Astrocyte (in vitro differentiated cells and primary cell): ENCODE results near the gene ZNF618. TPM values are rescaled to one million over a fixed set of nuclear protein-coding genes. Genes with fewer than 3 reads are reported as not detected.

Experiments
- DNase-seq: peaks from one replicate; pipeline ENCODE4 v3.0.0-alpha.2; 2010; ENCODE audit warnings: low read depth
- FAIRE-seq: peaks from 2 replicates; lab custom pipeline; 2011; peaks lifted over from hg19 to GRCh38; lab: Jason Lieb, UNC
- H2AFZ ChIP-seq: 2 replicates; pipeline ENCODE4 v1.6.0; 2012; ENCODE audit warnings: low read depth, low read length, inconsistent platforms
- H3K27ac ChIP-seq: 2 replicates; pipeline ENCODE4 v1.5.1; 2011; ENCODE audit warnings: low read depth, low read length, inconsistent platforms
- H3K27me3 ChIP-seq: 2 replicates; pipeline ENCODE4 v1.6.0; 2011; ENCODE audit warnings: low read length, inconsistent platforms; ENCODE audit not compliant: insufficient read depth
- H3K36me3 ChIP-seq: 2 replicates; pipeline ENCODE4 v1.5.1; 2011; ENCODE audit warnings: low read length, inconsistent platforms; ENCODE audit not compliant: insufficient read depth
- H3K4me1 ChIP-seq: 2 replicates; pipeline ENCODE4 v1.5.1; 2011; ENCODE audit warnings: low read length, inconsistent platforms; ENCODE audit not compliant: insufficient read depth
- H3K4me2 ChIP-seq: 2 replicates; pipeline ENCODE4 v1.6.0; 2012; ENCODE audit warnings: low read length, inconsistent platforms
- H3K4me3 ChIP-seq: 2 replicates; pipeline ENCODE4 v1.5.1; 2011; ENCODE audit warnings: low read depth, mild to moderate bottlenecking, low read length, inconsistent platforms; ENCODE audit not compliant: insufficient read depth
- H3K79me2 ChIP-seq: 2 replicates; pipeline ENCODE4 v1.6.0; 2012; ENCODE audit warnings: mild to moderate bottlenecking, low read length, inconsistent platforms; ENCODE audit not compliant: insufficient read depth
- H3K9ac ChIP-seq: 2 replicates; pipeline ENCODE4 v1.6.0; 2012; ENCODE audit warnings: mild to moderate bottlenecking, low read length, inconsistent platforms
- H3K9me3 ChIP-seq: 2 replicates; pipeline ENCODE4 v1.5.1; 2012; ENCODE audit warnings: low read depth, mild to moderate bottlenecking, low read length, inconsistent platforms; ENCODE audit not compliant: insufficient read depth
- H4K20me1 ChIP-seq: 2 replicates; pipeline ENCODE4 v1.6.0; 2012; ENCODE audit warnings: low read length, inconsistent platforms; ENCODE audit not compliant: insufficient read depth
- H3K27ac Mint-ChIP-seq: one replicate; pipeline ENCODE4 v1.8.0; 2021; ENCODE audit warnings: mild to moderate bottlenecking, mixed read lengths; ENCODE audit not compliant: unreplicated experiment
- H3K27me3 Mint-ChIP-seq: one replicate; pipeline ENCODE4 v1.8.0; 2021; ENCODE audit warnings: low read depth, mixed read lengths; ENCODE audit not compliant: unreplicated experiment
- H3K36me3 Mint-ChIP-seq: one replicate; pipeline ENCODE4 v1.8.0; 2021; ENCODE audit warnings: low read depth, mixed read lengths; ENCODE audit not compliant: unreplicated experiment
- H3K4me1 Mint-ChIP-seq: one replicate; pipeline ENCODE4 v1.8.0; 2021; ENCODE audit warnings: low read depth, mixed read lengths; ENCODE audit not compliant: unreplicated experiment
- H3K4me3 Mint-ChIP-seq: one replicate; pipeline ENCODE4 v1.8.0; 2021; ENCODE audit warnings: mild to moderate bottlenecking, moderate library complexity, mixed read lengths; ENCODE audit not compliant: unreplicated experiment
- H3K9me3 Mint-ChIP-seq: one replicate; pipeline ENCODE4 v1.8.0; 2021; ENCODE audit warnings: mild to moderate bottlenecking, mixed read lengths; ENCODE audit not compliant: unreplicated experiment
- CTCF ChIP-seq: IDR thresholded peaks from 2 replicates; pipeline ENCODE4 v1.5.1; 2011; ENCODE audit warnings: low read depth, mild to moderate bottlenecking, inconsistent platforms, low read length, moderate library complexity; ENCODE audit not compliant: insufficient read depth
- EZH2 ChIP-seq: IDR thresholded peaks from 2 replicates; pipeline ENCODE4 v1.6.1; 2012; ENCODE audit warnings: mild to moderate bottlenecking, low read length, inconsistent platforms; ENCODE audit not compliant: insufficient read depth
- total RNA-seq: library from RNA; stranded (reverse); gene quantifications from 2 replicates; pipeline ENCODE4 v1.2.1, GENCODE V29; 2021

Gene ZNF618
- total RNA-seq, 1 donor from 2014 or later, result 30.1 TPM

- Histone ChIP-seq H4K20me1 (peaks cover 78% of the 10 kb centered on the region), H3K9ac (no peak overlapping the region), H3K79me2 (peaks cover 94% of the 10 kb centered on the region), H3K4me2 (no peak overlapping the region), H3K9me3 (no peaks in the 10 kb centered on the region), H3K4me1 (peaks cover 9% of the 10 kb centered on the region), H2AFZ (no peak overlapping the region), H3K27ac (no peak overlapping the region), H3K4me3 (no peak overlapping the region), H3K27me3 (no peaks in the 10 kb centered on the region), H3K36me3 (no peaks in the 10 kb centered on the region)
- no peak for FAIRE-seq
- Mint-ChIP-seq H3K27me3 (no peaks in the 10 kb centered on the region), H3K27ac (no peak overlapping the region), H3K36me3 (peaks cover 6% of the 10 kb centered on the region), H3K4me1 (no peaks in the 10 kb centered on the region), H3K9me3 (peaks cover 5% of the 10 kb centered on the region), H3K4me3 (no peak overlapping the region)
- no peak for TF ChIP-seq CTCF
- no peak for TF ChIP-seq EZH2
- no peak for DNase-seq
Observed at GRCh38 chr9:113931140-113931539, 55.0 kb downstream of the ZNF618 start.

DNA sequence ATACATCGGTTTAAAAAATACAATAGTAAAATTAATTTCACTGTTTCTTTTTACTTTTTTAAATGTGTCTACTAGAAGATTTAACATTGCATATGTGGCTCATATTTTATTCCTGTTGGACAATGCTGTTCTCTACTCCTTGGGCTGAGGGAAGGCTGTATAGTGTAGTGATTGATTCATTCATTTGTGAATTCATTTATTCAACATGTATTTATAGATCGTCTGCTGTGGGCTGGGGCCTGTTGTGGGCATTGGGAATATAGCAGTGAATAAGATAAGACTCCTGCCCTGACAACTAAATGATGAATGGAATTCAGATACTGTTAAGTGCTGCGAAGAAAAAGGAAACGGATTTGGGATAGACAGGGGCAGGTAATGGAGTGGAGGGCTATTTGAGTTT is 55.7 kb downstream of the ZNF618 start:
- DNase-seq, result no peak
- H3K9me3 Mint-ChIP-seq, result peaks cover 5% of the 10 kb centered on the region
- Histone ChIP-seq H3K9me3 (no peaks in the 10 kb centered on the region), H3K4me3 (no peak overlapping the region), H3K4me2 (no peak overlapping the region), H3K27ac (no peak overlapping the region), H3K36me3 (no peaks in the 10 kb centered on the region), H2AFZ (no peak overlapping the region), H3K27me3 (no peaks in the 10 kb centered on the region), H3K9ac (no peak overlapping the region), H3K4me1 (peaks cover 9% of the 10 kb centered on the region), H4K20me1 (peaks cover 81% of the 10 kb centered on the region), H3K79me2 (peaks cover 90% of the 10 kb centered on the region)
- no peak overlapping the region for H3K4me3 Mint-ChIP-seq
- no peak overlapping the region for H3K27ac Mint-ChIP-seq
- TF ChIP-seq CTCF (no peak), EZH2 (no peak)
- peaks cover 6% of the 10 kb centered on the region for H3K36me3 Mint-ChIP-seq
- FAIRE-seq, result no peak
- no peaks in the 10 kb centered on the region for H3K4me1 Mint-ChIP-seq
- H3K27me3 Mint-ChIP-seq, result no peaks in the 10 kb centered on the region

- Histone ChIP-seq H3K27me3 (no peaks in the 10 kb centered on the region), H3K9me3 (no peaks in the 10 kb centered on the region), H3K36me3 (no peaks in the 10 kb centered on the region), H4K20me1 (peaks cover 74% of the 10 kb centered on the region), H3K4me1 (peaks cover 9% of the 10 kb centered on the region), H3K79me2 (peaks cover 78% of the 10 kb centered on the region), H3K9ac (no peak overlapping the region), H3K4me2 (no peak overlapping the region), H2AFZ (no peak overlapping the region), H3K4me3 (no peak overlapping the region), H3K27ac (no peak overlapping the region)
- TF ChIP-seq CTCF (no peak), EZH2 (no peak)
- H3K27me3 Mint-ChIP-seq, result no peaks in the 10 kb centered on the region
- H3K4me1 Mint-ChIP-seq, result no peaks in the 10 kb centered on the region
- no peak overlapping the region for H3K4me3 Mint-ChIP-seq
- H3K36me3 Mint-ChIP-seq, result peaks cover 5% of the 10 kb centered on the region
- DNase-seq, result no peak
- H3K9me3 Mint-ChIP-seq, result peaks cover 5% of the 10 kb centered on the region
- FAIRE-seq, result no peak
- no peak overlapping the region for H3K27ac Mint-ChIP-seq
Observed at GRCh38 chr9:113932906-113933584, 56.9 kb downstream of the ZNF618 start.
